ENCODE measurements around the gene RAB44.

The RAB44 gene

DNA sequence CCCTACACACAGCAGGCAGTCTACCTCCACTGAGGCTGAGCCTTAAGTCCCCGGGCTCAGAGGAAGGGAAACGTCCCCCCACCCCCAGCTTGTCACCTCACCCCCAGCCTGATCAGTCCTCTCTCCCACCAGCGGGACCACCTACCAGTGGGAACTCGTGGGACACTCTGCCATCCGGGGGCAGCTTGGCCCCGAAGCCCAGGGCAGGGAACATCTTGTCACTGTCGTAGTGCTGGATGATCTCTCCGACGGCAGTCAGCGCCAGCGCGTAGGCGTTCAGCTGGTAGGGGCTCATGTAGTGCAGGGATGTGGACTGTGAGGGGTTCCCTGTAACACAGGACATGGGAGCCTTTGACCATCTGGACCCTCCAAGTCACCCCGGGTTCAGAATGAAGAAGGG is 48.6 kb downstream of the RAB44 start:
- H3K4me1 ChIP-seq (ENCODE audit: control insufficient read depth, insufficient read depth, low read length) = no peaks in the 10 kb centered on the region; the same call in 1 of the 2 replicates
- peaks cover 11% of the 10 kb centered on the region; the same call in 1 of the 2 replicates for H3K9me3 ChIP-seq (ENCODE audit: control insufficient read depth, insufficient read depth, low read depth, low read length)
- H3K27ac ChIP-seq (ENCODE audit: low read depth, low read length) = no peak overlapping the region
- no peak overlapping the region for H3K9ac ChIP-seq (ENCODE audit: low read length)
- no peaks in the 10 kb centered on the region for H3K27me3 ChIP-seq (ENCODE audit: control insufficient read depth, insufficient read depth, low read length)
- no peaks in the 10 kb centered on the region for H3K36me3 ChIP-seq (ENCODE audit: control insufficient read depth, insufficient read depth, low read length)
- no peak overlapping the region for H3K4me3 ChIP-seq (ENCODE audit: low read depth, low read length)

DNA sequence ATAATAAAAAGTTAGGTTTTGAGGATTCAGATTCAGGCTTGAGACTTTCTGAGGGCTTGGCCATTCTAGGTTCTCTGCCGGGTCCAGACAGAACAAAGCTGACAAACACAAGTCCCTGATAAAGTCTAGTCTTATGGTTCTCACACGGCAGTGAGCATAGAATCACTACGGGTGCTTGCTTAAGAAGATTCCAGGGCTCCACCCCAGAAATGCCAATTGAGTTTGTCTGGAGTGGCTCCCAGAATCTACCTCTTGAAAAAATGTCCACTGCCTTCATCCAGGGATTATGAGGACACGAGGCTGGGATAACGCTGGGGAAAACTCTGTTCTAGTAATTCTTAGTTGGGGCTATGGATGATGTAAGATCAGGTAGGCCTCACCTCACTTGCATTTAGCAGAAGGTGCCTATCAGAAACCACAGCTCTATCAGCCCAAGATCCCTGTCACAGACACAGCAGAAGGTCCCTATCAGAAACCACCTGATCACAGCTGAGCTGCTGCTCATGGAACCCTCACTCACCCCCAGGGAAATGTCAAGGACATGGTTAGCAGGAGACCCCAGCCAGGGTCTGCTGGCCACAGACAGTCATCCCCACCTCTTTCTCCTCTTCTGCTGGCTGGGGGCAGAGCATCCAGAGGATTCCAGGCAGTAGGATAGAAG is 52.3 kb downstream of the RAB44 start:
- H3K9ac ChIP-seq (ENCODE audit: low read length) = no peak overlapping the region
- no peaks in the 10 kb centered on the region for H3K27me3 ChIP-seq (ENCODE audit: control insufficient read depth, insufficient read depth, low read length)
- no peak overlapping the region for H3K4me3 ChIP-seq (ENCODE audit: low read depth, low read length)
- H3K9me3 ChIP-seq (ENCODE audit: control insufficient read depth, insufficient read depth, low read depth, low read length) = peaks cover 11% of the 10 kb centered on the region; the same call in 1 of the 2 replicates
- H3K4me1 ChIP-seq (ENCODE audit: control insufficient read depth, insufficient read depth, low read length) = no peaks in the 10 kb centered on the region; the same call in 1 of the 2 replicates
- no peak overlapping the region for H3K27ac ChIP-seq (ENCODE audit: low read depth, low read length)
- H3K36me3 ChIP-seq (ENCODE audit: control insufficient read depth, insufficient read depth, low read length) = no peaks in the 10 kb centered on the region

DNA sequence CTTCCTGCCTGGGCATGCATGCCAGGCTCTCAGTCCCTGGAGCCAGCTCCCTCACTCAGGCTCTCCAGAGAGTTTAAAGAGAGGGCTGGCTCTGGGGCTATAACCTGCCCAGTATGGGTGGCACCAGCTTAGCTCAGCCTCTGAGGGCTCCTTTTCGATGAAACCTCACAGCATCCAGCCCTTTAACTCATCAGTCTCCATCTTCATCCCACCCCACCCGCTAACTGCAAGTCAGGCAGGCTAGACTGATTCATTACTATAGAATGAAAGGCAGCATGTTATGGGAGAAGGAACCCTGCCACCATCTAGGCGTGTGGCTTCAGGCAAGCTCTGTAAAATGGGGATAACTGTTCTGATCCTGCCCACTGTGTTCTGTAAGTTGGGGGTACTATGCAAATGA is 53.5 kb downstream of the RAB44 start:
- no peak overlapping the region for H3K27ac ChIP-seq (ENCODE audit: low read depth, low read length)
- H3K27me3 ChIP-seq (ENCODE audit: control insufficient read depth, insufficient read depth, low read length) = no peaks in the 10 kb centered on the region
- H3K4me3 ChIP-seq (ENCODE audit: low read depth, low read length) = no peak overlapping the region
- peaks cover 11% of the 10 kb centered on the region; the same call in 1 of the 2 replicates for H3K9me3 ChIP-seq (ENCODE audit: control insufficient read depth, insufficient read depth, low read depth, low read length)
- H3K9ac ChIP-seq (ENCODE audit: low read length) = no peak overlapping the region
- no peaks in the 10 kb centered on the region; the same call in 1 of the 2 replicates for H3K4me1 ChIP-seq (ENCODE audit: control insufficient read depth, insufficient read depth, low read length)
- H3K36me3 ChIP-seq (ENCODE audit: control insufficient read depth, insufficient read depth, low read length) = no peaks in the 10 kb centered on the region

DNA sequence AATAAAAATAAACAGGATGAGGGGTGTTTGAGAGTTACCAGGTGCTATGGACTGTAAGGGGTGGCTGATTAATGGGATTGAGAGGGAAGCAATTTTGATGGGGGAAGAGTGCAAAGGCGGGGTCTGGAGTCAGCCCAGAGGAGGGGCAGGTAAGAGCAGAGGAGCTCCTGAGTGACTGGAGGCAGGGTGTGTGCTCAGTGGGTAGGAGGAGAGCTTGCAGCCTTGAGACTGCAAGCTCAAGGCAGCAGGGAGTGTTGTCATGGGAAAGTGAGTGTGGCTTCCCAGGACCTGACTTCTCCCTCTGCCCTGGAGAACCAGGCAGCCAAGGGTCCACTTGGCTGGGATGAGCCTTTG is 54.2 kb downstream of the RAB44 start:
- H3K27ac ChIP-seq (ENCODE audit: low read depth, low read length) = no peak overlapping the region

DNA sequence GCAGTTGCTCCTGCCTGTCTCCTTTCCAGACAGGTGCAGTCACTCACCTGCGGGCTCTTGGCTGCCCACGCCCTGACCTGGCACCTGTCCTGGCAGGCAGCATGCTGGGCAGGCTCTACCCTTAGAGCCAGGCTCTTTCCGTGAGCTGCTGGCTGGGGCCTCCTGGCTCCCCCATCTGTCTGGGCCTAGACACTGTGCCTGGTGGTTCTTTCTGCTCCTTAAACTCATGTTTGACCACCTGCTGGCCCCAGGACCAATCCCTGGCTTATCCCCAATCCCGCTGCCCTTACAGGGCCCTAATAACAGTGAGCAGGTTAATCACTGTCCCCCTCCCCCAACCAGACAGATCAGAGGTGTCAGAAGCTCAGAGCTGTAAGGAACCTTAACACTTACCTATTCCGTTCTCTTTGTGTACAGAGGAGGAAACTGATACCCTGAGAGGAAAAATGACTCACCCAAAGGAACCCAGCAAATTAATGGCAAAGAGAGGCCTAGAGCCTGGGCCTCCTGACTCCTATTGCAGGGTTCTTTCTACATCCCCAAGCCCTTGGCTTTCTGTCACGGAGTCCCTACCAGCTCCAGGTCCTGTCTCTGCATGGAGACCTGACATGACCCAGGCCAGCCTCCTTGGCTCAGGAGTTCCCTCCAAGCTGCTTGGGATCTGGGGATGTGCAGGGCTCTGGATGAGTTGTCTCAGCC is 54.7 kb downstream of the RAB44 start:
- no peaks in the 10 kb centered on the region for H3K27me3 ChIP-seq (ENCODE audit: control insufficient read depth, insufficient read depth, low read length)
- H3K36me3 ChIP-seq (ENCODE audit: control insufficient read depth, insufficient read depth, low read length) = no peaks in the 10 kb centered on the region
- H3K4me1 ChIP-seq (ENCODE audit: control insufficient read depth, insufficient read depth, low read length) = no peaks in the 10 kb centered on the region; the same call in 1 of the 2 replicates
- no peak overlapping the region for H3K9ac ChIP-seq (ENCODE audit: low read length)
- no peak overlapping the region for H3K27ac ChIP-seq (ENCODE audit: low read depth, low read length)
- H3K4me3 ChIP-seq (ENCODE audit: low read depth, low read length) = no peak overlapping the region
- peaks cover 11% of the 10 kb centered on the region; the same call in 1 of the 2 replicates for H3K9me3 ChIP-seq (ENCODE audit: control insufficient read depth, insufficient read depth, low read depth, low read length)

More for the DNA sequence above, 54.2 kb downstream of the RAB44 start:
- Histone ChIP-seq H3K27me3 (ENCODE audit: control insufficient read depth, insufficient read depth, low read length) (no peaks in the 10 kb centered on the region), H3K9me3 (ENCODE audit: control insufficient read depth, insufficient read depth, low read depth, low read length) (peaks cover 11% of the 10 kb centered on the region; the same call in 1 of the 2 replicates), H3K4me3 (ENCODE audit: low read depth, low read length) (no peak overlapping the region), H3K4me1 (ENCODE audit: control insufficient read depth, insufficient read depth, low read length) (no peaks in the 10 kb centered on the region; the same call in 1 of the 2 replicates), H3K9ac (ENCODE audit: low read length) (no peak overlapping the region), H3K36me3 (ENCODE audit: control insufficient read depth, insufficient read depth, low read length) (no peaks in the 10 kb centered on the region)

DNA sequence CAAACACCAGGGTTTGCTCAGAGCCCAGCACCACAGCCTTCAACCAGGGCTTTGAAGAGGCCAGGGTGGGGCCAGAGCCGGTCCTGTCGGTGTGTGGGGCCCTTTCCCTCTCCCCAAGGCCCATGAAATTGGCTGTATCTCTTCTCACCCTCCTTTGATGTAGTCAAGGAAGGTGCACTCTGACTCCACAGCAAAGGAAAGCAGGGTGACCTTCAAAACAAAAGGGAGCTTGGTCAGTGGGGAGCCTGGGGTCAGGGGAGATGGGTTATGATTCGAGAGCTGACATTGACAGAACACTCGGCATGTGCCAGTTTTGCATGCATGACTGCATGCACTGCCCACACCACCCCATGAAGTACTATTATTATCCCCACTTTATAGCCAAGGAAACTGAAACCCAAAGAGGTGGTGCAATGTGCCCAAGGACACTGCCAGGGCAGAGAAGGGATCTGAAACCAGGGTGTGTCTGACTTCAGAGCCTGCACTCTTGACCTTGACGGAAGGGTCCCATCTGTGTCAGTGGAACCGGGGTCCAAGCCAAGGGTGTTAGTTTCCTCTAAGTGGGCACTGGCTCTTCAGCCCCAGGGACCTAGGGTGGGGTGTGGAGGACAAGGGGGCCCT is 55.4 kb downstream of the RAB44 start:
- Histone ChIP-seq H3K4me3 (ENCODE audit: low read depth, low read length) (no peak overlapping the region), H3K27me3 (ENCODE audit: control insufficient read depth, insufficient read depth, low read length) (no peaks in the 10 kb centered on the region), H3K27ac (ENCODE audit: low read depth, low read length) (no peak overlapping the region), H3K9me3 (ENCODE audit: control insufficient read depth, insufficient read depth, low read depth, low read length) (peaks cover 11% of the 10 kb centered on the region; the same call in 1 of the 2 replicates), H3K36me3 (ENCODE audit: control insufficient read depth, insufficient read depth, low read length) (no peaks in the 10 kb centered on the region), H3K4me1 (ENCODE audit: control insufficient read depth, insufficient read depth, low read length) (no peaks in the 10 kb centered on the region; the same call in 1 of the 2 replicates), H3K9ac (ENCODE audit: low read length) (no peak overlapping the region)

DNA sequence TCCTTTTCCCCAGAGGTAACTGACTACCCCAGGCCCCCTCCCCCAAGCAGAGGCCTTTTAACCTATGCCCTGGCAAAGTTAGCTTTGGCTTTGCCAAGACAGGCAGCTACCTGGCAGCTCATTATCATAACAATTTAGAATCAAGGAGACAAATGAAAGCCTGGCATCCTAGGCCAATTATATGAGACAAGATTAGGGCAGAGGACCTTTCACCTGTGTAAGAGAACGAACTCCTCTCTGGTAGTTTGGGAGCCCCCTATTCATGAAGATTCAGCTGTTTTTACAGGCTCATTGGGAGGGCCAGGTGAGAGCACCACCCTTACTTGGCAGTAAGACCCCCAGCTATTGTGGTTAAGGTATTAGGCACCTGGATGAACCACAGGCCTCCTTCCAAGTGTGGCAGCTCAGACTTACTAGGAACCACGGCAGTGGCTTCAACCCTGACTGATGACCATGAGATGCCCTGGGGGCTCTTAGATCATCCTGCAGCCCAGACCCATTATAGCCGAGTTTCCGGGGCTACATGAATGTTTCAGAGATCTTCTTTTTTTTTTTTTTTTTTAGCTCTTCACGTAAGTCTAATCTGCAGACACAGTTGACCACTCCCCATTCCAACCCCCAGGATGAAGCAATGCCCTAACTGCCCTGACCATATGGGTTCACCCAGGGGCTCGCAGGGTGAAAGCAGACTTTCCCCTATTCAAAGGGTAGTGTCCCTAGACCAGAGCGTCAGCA is 56.2 kb downstream of the RAB44 start:
- Histone ChIP-seq H3K27ac (ENCODE audit: low read depth, low read length) (no peak overlapping the region), H3K9ac (ENCODE audit: low read length) (no peak overlapping the region), H3K4me3 (ENCODE audit: low read depth, low read length) (no peak overlapping the region), H3K4me1 (ENCODE audit: control insufficient read depth, insufficient read depth, low read length) (no peaks in the 10 kb centered on the region; the same call in 1 of the 2 replicates), H3K36me3 (ENCODE audit: control insufficient read depth, insufficient read depth, low read length) (no peaks in the 10 kb centered on the region), H3K27me3 (ENCODE audit: control insufficient read depth, insufficient read depth, low read length) (no peaks in the 10 kb centered on the region), H3K9me3 (ENCODE audit: control insufficient read depth, insufficient read depth, low read depth, low read length) (peaks cover 6% of the 10 kb centered on the region; the same call in 1 of the 2 replicates)

DNA sequence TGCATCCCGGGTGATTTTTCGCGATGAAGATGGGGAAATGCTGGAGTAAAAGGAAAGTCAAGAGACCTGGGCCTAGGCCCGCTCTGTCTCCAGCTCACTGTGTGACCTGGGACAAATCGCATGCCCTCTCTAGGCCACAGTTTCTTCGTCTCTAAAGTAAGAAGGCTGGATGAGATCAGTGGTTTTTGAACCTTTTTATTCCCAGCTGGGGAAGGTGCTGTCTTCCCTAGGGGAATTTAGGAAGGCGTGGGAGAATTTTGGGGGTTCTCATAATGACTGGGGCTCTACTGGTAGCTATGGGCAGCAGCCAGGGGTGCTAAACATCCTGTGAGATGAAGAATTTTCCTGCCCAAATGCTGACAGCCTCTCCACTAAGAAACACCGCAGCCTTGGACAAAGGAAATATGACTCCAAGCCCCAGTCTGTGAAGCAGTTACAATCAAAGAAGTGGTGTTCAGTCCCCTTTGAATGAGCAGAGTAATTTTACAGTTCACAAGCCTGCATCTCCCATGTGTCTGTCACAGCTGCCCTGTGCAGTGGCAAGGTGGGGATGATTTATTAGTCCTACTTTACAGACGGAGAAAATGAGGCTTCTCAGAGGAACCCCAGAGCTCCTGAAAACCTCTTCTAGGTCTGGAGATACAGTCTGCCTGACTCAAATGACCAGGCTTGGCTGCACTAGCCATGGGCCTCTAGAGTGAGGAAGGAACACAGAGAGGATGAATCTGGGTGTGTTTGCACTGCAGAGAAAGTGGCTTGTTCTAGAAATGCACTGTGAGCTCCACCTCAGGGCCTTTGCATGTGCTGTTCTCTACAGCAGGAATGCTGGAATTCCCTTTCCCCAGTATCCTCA is 57.2 kb downstream of the RAB44 start:
- Histone ChIP-seq H3K27ac (ENCODE audit: low read depth, low read length) (no peak overlapping the region), H3K4me3 (ENCODE audit: low read depth, low read length) (no peak overlapping the region), H3K27me3 (ENCODE audit: control insufficient read depth, insufficient read depth, low read length) (no peaks in the 10 kb centered on the region), H3K36me3 (ENCODE audit: control insufficient read depth, insufficient read depth, low read length) (no peaks in the 10 kb centered on the region), H3K9me3 (ENCODE audit: control insufficient read depth, insufficient read depth, low read depth, low read length) (peaks cover 5% of the 10 kb centered on the region; the same call in 1 of the 2 replicates), H3K4me1 (ENCODE audit: control insufficient read depth, insufficient read depth, low read length) (no peaks in the 10 kb centered on the region; the same call in 1 of the 2 replicates), H3K9ac (ENCODE audit: low read length) (no peak overlapping the region)

DNA sequence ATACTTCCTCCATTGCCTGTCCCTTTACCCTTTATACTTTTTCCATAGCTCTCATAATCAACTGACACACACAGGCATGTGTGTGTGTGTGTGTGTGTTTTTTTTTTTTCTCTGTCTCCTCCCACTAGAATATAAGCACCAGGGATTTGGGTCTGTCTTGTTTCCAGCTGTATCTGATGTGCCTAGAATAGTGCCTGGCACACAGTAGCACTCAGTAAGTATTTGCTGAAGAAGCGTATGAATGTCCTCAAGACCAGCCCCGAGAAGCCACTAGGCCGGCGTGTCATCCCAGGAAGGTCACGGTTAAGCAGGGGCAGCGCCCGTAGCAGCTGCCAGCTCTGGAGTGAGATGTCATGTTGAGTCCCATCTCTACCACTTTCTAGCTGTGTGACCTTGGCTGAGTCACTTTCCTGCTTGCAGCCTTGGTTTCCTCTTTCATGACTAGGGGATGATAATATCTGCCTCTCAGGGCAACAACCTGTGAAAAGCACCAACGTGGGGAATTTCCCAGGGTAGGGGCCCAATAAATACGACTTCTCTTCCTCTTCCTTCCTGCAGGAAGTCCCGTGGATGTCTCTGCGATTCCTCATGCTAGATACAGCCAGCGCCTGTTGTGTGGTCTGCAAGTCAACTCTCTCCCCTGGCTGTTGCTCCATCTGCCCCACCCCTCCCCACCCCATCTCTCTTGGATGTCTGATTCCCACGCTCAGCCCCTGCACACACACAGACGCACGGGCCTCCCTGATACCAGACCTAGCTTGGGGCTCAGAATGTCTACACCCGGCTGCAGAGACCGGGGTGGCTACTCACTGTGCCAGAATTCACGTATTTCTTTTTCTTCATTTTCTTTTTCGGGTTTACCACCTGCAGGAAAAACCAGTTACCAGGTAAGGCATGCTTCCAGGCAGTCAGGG is 58.1 kb downstream of the RAB44 start:
- Histone ChIP-seq H3K27ac (ENCODE audit: low read depth, low read length) (no peak overlapping the region), H3K36me3 (ENCODE audit: control insufficient read depth, insufficient read depth, low read length) (no peaks in the 10 kb centered on the region), H3K9me3 (ENCODE audit: control insufficient read depth, insufficient read depth, low read depth, low read length) (no peaks in the 10 kb centered on the region), H3K4me3 (ENCODE audit: low read depth, low read length) (no peak overlapping the region), H3K27me3 (ENCODE audit: control insufficient read depth, insufficient read depth, low read length) (no peaks in the 10 kb centered on the region), H3K9ac (ENCODE audit: low read length) (no peak overlapping the region), H3K4me1 (ENCODE audit: control insufficient read depth, insufficient read depth, low read length) (no peaks in the 10 kb centered on the region; the same call in 1 of the 2 replicates)

All from HUES6 (cell line).